Central memory CD4-positive, alpha-beta T cell (primary cell): ENCODE data around the gene METAP1D.

Experiments used
- DNase-seq: peaks from one replicate; pipeline ENCODE4 v3.0.0; 2022

Gene METAP1D

GRCh38 chr2:172082105-172082943 lies 82.6 kb downstream of the METAP1D start:
- DNase-seq = no peak

GRCh38 chr2:172082944-172083627 lies 83.3 kb downstream of the METAP1D start:
- no peak for DNase-seq

- DNase-seq = no peak
Observed at GRCh38 chr2:172083628-172084394, 84.1 kb downstream of the METAP1D start.

GRCh38 chr2:172084395-172084644 lies 84.6 kb downstream of the METAP1D start:
- DNase-seq = no peak

- DNase-seq = peak; percentile 47
Observed at GRCh38 chr2:172084645-172085459, 85.1 kb downstream of the METAP1D start.

- no peak for DNase-seq
Observed at GRCh38 chr2:172085460-172086159, 85.9 kb downstream of the METAP1D start, which contains the start of gene DLX1. Gene DLX1 (plus strand): TSS chr2:172085507. CDS start chr2:172085678, 171 bp downstream.

- peak; percentile 61 for DNase-seq
Observed at GRCh38 chr2:172086241-172087206, 86.8 kb downstream of the METAP1D start.

- no peak for DNase-seq
Observed at GRCh38 chr2:172087207-172087779, 87.5 kb downstream of the METAP1D start.

- no peak for DNase-seq
Observed at GRCh38 chr2:172087780-172088244, 88.1 kb downstream of the METAP1D start.

GRCh38 chr2:172088245-172089004 lies 88.7 kb downstream of the METAP1D start:
- no peak for DNase-seq

GRCh38 chr2:172089005-172089504 lies 89.3 kb downstream of the METAP1D start:
- no peak for DNase-seq

GRCh38 chr2:172089633-172090032 lies 89.9 kb downstream of the METAP1D start:
- no peak for DNase-seq

GRCh38 chr2:172090044-172090961 lies 90.5 kb downstream of the METAP1D start:
- no peak for DNase-seq

GRCh38 chr2:172091000-172091641 lies 91.4 kb downstream of the METAP1D start:
- DNase-seq = no peak

- DNase-seq = no peak
Observed at GRCh38 chr2:172091761-172092566, 92.2 kb downstream of the METAP1D start.

GRCh38 chr2:172092716-172093415 lies 93.1 kb downstream of the METAP1D start:
- no peak for DNase-seq
